Limb (tissue), 2 donors: ENCODE results near the gene PSMD1.

Experiments used
- DNase-seq, 2 donors: peaks; one replicate each; pipeline ENCODE4 v3.0.0-alpha.2; 2016; ENCODE audit errors: extremely low spot score in 2 of 2

PSMD1 gene

GRCh38 chr2:231204146-231204545 lies 147.5 kb downstream of the PSMD1 start:
- no peak for DNase-seq

DNA sequence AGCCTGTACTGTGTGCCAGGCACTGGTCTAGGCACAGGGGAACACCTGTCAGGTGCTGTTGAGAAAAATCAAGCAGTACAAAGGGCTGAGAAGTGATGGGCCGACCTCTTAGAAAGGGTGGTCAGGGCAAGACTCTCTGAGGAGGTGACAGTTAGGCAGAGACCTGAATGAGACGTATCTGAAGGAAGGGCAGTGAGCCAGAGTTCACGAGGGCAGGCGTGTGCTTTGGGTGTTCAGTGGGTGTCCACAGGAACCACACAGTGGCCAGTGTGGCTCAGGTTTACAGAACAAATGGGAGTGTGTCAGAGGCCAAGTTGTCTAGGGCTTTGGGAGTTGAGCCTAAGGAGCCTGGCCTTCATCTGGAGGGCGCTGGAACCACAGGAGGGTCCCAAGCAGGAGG lies 147.9 kb downstream of the PSMD1 start:
- DNase-seq, result no peak

GRCh38 chr2:231207734-231208133 lies 151.1 kb downstream of the PSMD1 start:
- DNase-seq, result no peak

DNA sequence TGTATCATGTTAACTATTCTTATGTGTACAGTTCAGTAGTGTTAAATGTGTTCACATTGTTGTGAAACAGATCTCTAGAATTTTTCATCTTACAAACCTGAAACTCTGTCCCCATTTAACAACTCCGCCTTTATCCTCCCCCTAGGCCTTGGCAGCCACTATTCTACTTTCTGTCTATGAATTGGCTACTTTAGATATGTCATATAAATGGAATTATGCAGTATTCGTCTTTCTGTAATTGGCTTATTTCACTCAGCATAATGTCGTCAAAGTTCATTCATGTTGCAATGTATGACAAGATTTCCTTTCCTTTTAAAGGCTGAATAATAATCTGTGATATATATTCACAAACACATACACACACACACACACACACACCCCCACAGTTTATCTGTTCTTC lies 154.1 kb downstream of the PSMD1 start:
- DNase-seq, result no peak

DNA sequence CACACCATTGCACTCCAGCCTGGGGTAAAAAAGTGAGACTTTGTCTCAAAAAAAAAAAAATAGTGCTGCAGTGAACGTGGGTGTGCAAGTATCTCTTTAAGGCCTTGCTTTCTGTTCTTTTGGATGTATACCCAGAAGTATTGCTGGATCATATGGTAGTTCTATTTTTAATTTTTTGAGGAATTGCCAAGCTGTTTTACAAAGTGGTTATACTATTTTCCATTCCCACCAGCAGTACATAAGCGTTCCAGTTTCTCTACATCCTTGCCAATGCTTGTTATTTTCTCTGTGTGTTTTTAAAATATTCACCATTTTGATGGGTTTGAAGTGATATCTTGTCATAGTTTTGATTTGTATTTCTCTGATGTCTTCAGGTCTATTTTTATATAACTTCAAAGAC lies 154.8 kb downstream of the PSMD1 start:
- DNase-seq, result peak in 1 of 2 donors; percentile 62

- DNase-seq, result no peak
These were observed 155.7 kb downstream of the PSMD1 start for GRCh38 chr2:231212329-231212845.

- DNase-seq, result no peak
These were observed 157.4 kb downstream of the PSMD1 start for GRCh38 chr2:231213931-231214642.

DNA sequence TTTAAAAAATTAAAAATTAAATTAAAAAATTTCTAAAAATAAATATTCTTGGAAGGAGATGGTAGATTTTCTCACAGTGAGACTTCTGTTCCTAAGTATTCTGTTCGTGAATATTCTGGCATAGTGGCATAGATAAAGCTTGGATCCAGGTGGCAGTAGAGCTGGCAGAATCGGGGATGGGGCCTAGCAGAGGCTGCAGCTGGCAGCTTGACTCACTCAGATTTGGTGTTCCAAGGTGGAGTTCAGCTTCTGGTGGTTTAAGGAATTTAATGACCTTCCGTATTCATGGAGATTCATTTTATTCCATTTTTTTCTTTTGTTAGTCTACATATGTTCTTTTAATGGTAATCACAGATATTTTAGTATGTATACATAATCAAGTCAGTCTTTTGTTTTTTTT lies 161.7 kb downstream of the PSMD1 start:
- DNase-seq, result no peak

- DNase-seq, result no peak
These were observed 162.6 kb downstream of the PSMD1 start for GRCh38 chr2:231219289-231219688.

DNA sequence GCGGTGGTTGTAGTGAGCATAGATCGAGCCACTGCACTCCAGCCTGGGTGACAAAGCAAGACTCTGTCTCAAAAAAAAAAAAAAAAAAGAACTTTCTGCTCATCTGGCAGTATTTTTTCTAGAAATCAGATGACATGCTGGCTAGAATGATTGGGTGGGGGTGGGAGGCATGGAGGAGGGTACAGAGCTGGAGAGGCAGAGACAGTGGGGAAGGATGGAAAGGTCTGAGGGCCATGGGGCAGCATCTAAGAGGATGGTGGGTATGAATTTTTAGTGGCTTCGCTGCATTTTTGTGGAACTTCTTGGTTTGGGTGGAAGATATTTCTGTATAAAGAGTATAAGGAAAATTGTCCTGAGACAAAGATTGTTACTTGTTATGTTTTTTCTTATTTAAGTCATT lies 165.1 kb downstream of the PSMD1 start:
- DNase-seq, result no peak
